Caco-2 (cell line): ENCODE measurements around the gene PCMTD2. TPM values are rescaled to one million over a fixed set of nuclear protein-coding genes. Genes with fewer than 3 reads are reported as not detected.

Experiments
- BruUV-seq: library from RNA; stranded (reverse); fragments of 400-500 nt; replicated peaks from 2 replicates; lab custom pipeline; 2021; lab: Mats Ljungman, UMichigan
- CTCF ChIA-PET: fragments of 300-600 bp; sonication (Branson Sonifier 250); formaldehyde crosslinking; loops from one replicate; lab custom pipeline; 2022; ENCODE audit warnings: antibody characterized with exemption; lab: Charles Lee
- POLR2A ChIA-PET: fragments of 300-600 bp; sonication (Branson Sonifier 250); formaldehyde crosslinking; loops from one replicate; lab custom pipeline; 2022; ENCODE audit warnings: antibody characterized with exemption; lab: Charles Lee
- DNase-seq, 2 experiments: peaks; one replicate each; pipeline versions ENCODE4 v3.0.0 to v3.0.0-alpha.2; 2020 to 2022
- H3K27me3 ChIP-seq: replicated peaks from 2 replicates; pipeline ENCODE4 v1.6.0; 2011; ENCODE audit warnings: low read length; ENCODE audit not compliant: control insufficient read depth, insufficient read depth
- H3K36me3 ChIP-seq: 2 replicates; pipeline ENCODE4 v1.5.1; 2011; ENCODE audit warnings: low read length; ENCODE audit not compliant: control insufficient read depth, insufficient read depth
- H3K4me1 ChIP-seq: fragments of 250-450 bp; sonication (Bioruptor Pico); 2 replicates; pipeline ENCODE4 v1.5.1; 2020; ENCODE audit warnings: mild to moderate bottlenecking
- H3K4me3 ChIP-seq: 2 replicates; pipeline ENCODE4 v1.5.1; 2011; ENCODE audit warnings: low read depth, mild to moderate bottlenecking, control low read depth, low read length
- H3K9me3 ChIP-seq: fragments of 250-450 bp; sonication (Bioruptor Pico); 2 replicates; pipeline ENCODE4 v1.5.1; 2020; ENCODE audit warnings: mild to moderate bottlenecking, moderate library complexity
- H3K27ac Mint-ChIP-seq: one replicate; pipeline ENCODE4 v1.8.0; 2022; ENCODE audit warnings: mixed read lengths; ENCODE audit not compliant: unreplicated experiment
- H3K27me3 Mint-ChIP-seq: one replicate; pipeline ENCODE4 v1.8.0; 2022; ENCODE audit warnings: mixed read lengths; ENCODE audit not compliant: insufficient read depth, unreplicated experiment
- H3K36me3 Mint-ChIP-seq: one replicate; pipeline ENCODE4 v1.8.0; 2022; ENCODE audit warnings: mild to moderate bottlenecking, mixed read lengths; ENCODE audit not compliant: insufficient read depth, unreplicated experiment
- H3K4me1 Mint-ChIP-seq: one replicate; pipeline ENCODE4 v1.8.0; 2022; ENCODE audit warnings: low read depth, mixed read lengths; ENCODE audit not compliant: unreplicated experiment
- H3K4me3 Mint-ChIP-seq: one replicate; pipeline ENCODE4 v1.8.0; 2022; ENCODE audit warnings: mild to moderate bottlenecking, moderate library complexity, mixed read lengths; ENCODE audit not compliant: unreplicated experiment
- H3K9me3 Mint-ChIP-seq: one replicate; pipeline ENCODE4 v1.8.0; 2022; ENCODE audit warnings: mixed read lengths; ENCODE audit not compliant: unreplicated experiment
- CTCF ChIP-seq, 2 experiments: fragments of 200-600 bp in 1 of 2; IDR thresholded peaks; 1 replicate in 1 of 2; 2 replicates in 1 of 2; pipeline versions ENCODE4 v1.5.1 to v1.8.0; 2011 to 2022; ENCODE audit warnings: antibody characterized with exemption in 1 of 2, control low read depth in 1 of 2, inconsistent platforms in 1 of 2, low read depth in 1 of 2, low read length in 1 of 2, mild to moderate bottlenecking in 1 of 2, moderate library complexity in 1 of 2; ENCODE audit not compliant: insufficient read depth in 1 of 2, severe bottlenecking in 1 of 2, unreplicated experiment in 1 of 2
- intact Hi-C: fragments of 100-400 bp; cut with micrococcal nuclease; formaldehyde crosslinking; loops from one replicate; pipeline ENCODE4 v1.10.0; 2022; ENCODE audit not compliant: unreplicated experiment
- total RNA-seq: library from RNA; stranded (reverse); gene quantifications from 2 replicates; pipeline ENCODE4 v1.2.3, GENCODE V29; 2022

Gene PCMTD2
- total RNA-seq, 1 experiment from 2014 or later, result 101 TPM

- CTCF ChIA-PET, result no interaction called here
- Histone ChIP-seq H3K9me3 (no peaks in the 10 kb centered on the region), H3K27me3 (no peaks in the 10 kb centered on the region), H3K4me3 (no peak overlapping the region), H3K4me1 (peaks cover 46% of the 10 kb centered on the region), H3K36me3 (no peaks in the 10 kb centered on the region)
- intact Hi-C loops, result no loop called here
- Mint-ChIP-seq H3K4me1 (peaks cover 20% of the 10 kb centered on the region), H3K27me3 (peaks cover 8% of the 10 kb centered on the region), H3K27ac (no peak overlapping the region), H3K4me3 (no peak overlapping the region), H3K9me3 (no peaks in the 10 kb centered on the region), H3K36me3 (no peaks in the 10 kb centered on the region)
- DNase-seq, result no peak
- TF ChIP-seq CTCF (IDR thresholded peaks at IDR 0.05; ENCODE audit: insufficient read depth in 1 of 2, low read depth in 1 of 2, low read length in 1 of 2, severe bottlenecking in 1 of 2, unreplicated experiment in 1 of 2), result no peak
- POLR2A ChIA-PET, result no interaction called here
- no TSS peak for BruUV-seq
Observed at GRCh38 chr20:64225171-64225595, 30.4 kb upstream of the PCMTD2 start.

GRCh38 chr20:64225828-64226598 is 29.5 kb upstream of the PCMTD2 start:
- Mint-ChIP-seq H3K36me3 (no peaks in the 10 kb centered on the region), H3K9me3 (no peaks in the 10 kb centered on the region), H3K4me3 (no peak overlapping the region), H3K27me3 (peaks cover 8% of the 10 kb centered on the region), H3K27ac (no peak overlapping the region), H3K4me1 (peaks cover 20% of the 10 kb centered on the region)
- intact Hi-C loops, result no loop called here
- CTCF ChIA-PET, result no interaction called here
- TF ChIP-seq CTCF (IDR thresholded peaks at IDR 0.05; ENCODE audit: insufficient read depth in 1 of 2, low read depth in 1 of 2, low read length in 1 of 2, severe bottlenecking in 1 of 2, unreplicated experiment in 1 of 2), result no peak
- Histone ChIP-seq H3K27me3 (no peaks in the 10 kb centered on the region), H3K36me3 (no peaks in the 10 kb centered on the region), H3K9me3 (no peaks in the 10 kb centered on the region), H3K4me3 (no peak overlapping the region), H3K4me1 (peaks cover 37% of the 10 kb centered on the region)
- no TSS peak for BruUV-seq
- DNase-seq, result no peak
- POLR2A ChIA-PET, result no interaction called here

- no peaks in the 10 kb centered on the region for H3K9me3 ChIP-seq
- Mint-ChIP-seq H3K4me3 (no peak overlapping the region), H3K27ac (no peak overlapping the region), H3K4me1 (peaks cover 13% of the 10 kb centered on the region), H3K27me3 (peaks cover 8% of the 10 kb centered on the region), H3K36me3 (no peaks in the 10 kb centered on the region), H3K9me3 (no peaks in the 10 kb centered on the region)
- no peaks in the 10 kb centered on the region for H3K27me3 ChIP-seq
- H3K4me1 ChIP-seq, result peaks cover 28% of the 10 kb centered on the region
- ChIA-PET CTCF (no interaction called here), POLR2A (no interaction called here)
- DNase-seq, result no peak
- H3K4me3 ChIP-seq, result no peak overlapping the region
- no peaks in the 10 kb centered on the region for H3K36me3 ChIP-seq
- intact Hi-C loops, result no loop called here
- no peak for TF ChIP-seq CTCF (IDR thresholded peaks at IDR 0.05; ENCODE audit: insufficient read depth in 1 of 2, low read depth in 1 of 2, low read length in 1 of 2, severe bottlenecking in 1 of 2, unreplicated experiment in 1 of 2)
- no TSS peak for BruUV-seq
Observed at GRCh38 chr20:64226686-64227580, 28.6 kb upstream of the PCMTD2 start.
